K562 (cell line): Measurements from ENCODE around the gene SHISA9. TPM values are rescaled to one million over a fixed set of nuclear protein-coding genes. Genes with fewer than 3 reads are reported as not detected.

Experiments used
- ATAC-seq: fragments of 200-7000 bp; cut with Tn5 transposase; 3 replicates; pipeline ENCODE4 v1.9.1; 2020; ENCODE audit warnings: moderate library complexity
- BruUV-seq: library from RNA; stranded (reverse); fragments of 400-500 nt; replicated peaks from 2 replicates; lab custom pipeline; 2021; lab: Mats Ljungman, UMichigan
- CTCF ChIA-PET: fragments of 300-600 bp; formaldehyde crosslinking; extraction: SDS; loops from one replicate; lab custom pipeline; 2021; ENCODE audit warnings: low intra/inter-chr PET ratio; lab: Yijun Ruan, JAX
- POLR2A ChIA-PET: fragments of 300-600, 350-650 bp; sonication (Branson Sonifier 250); formaldehyde crosslinking; extraction: SDS; loops from one replicate; lab custom pipeline; 2021; ENCODE audit warnings: antibody characterized with exemption, inconsistent platforms; lab: Yijun Ruan, JAX
- DNase-seq, 4 experiments: peaks; one replicate each; pipeline versions ENCODE4 v3.0.0 to v3.0.0-alpha.2; 2011 to 2018; ENCODE audit warnings: low spot score in 3 of 4, mixed read lengths in 3 of 4; ENCODE audit errors: extremely low read depth in 1 of 4
- FAIRE-seq: peaks from 2 replicates; lab custom pipeline; 2011; peaks lifted over from hg19 to GRCh38; lab: Jason Lieb, UNC
- H2AFZ ChIP-seq: 2 replicates; pipeline ENCODE4 v1.6.0; 2011; ENCODE audit warnings: low read depth, low read length, control low read depth, inconsistent platforms
- H3K27ac ChIP-seq: fragments of 200-600 bp; 3 replicates; pipeline ENCODE4 v1.8.0; 2011; ENCODE audit warnings: low read depth, mild to moderate bottlenecking, control low read depth, inconsistent platforms, low read length, moderate library complexity, mixed read lengths; ENCODE audit errors: extremely low read depth
- H3K27me3 ChIP-seq, 2 experiments: fragments of 300-600 bp in 1 of 2; 2 replicates in 1 of 2; 3 replicates in 1 of 2; pipeline versions ENCODE4 v1.6.0 to v1.8.0; 2011; ENCODE audit warnings: inconsistent platforms in 2 of 2, low read length in 2 of 2, mild to moderate bottlenecking in 1 of 2, mixed read lengths in 1 of 2, moderate library complexity in 1 of 2; ENCODE audit not compliant: control insufficient read depth in 2 of 2, insufficient read depth in 2 of 2
- H3K36me3 ChIP-seq: fragments of 300-600 bp; 3 replicates; pipeline ENCODE4 v1.8.0; 2011; ENCODE audit warnings: mild to moderate bottlenecking, low read length, inconsistent platforms; ENCODE audit not compliant: control insufficient read depth, insufficient read depth
- H3K4me1 ChIP-seq, 2 experiments: fragments of 200-600 bp in 1 of 2; replicated peaks in 1 of 2; 2 replicates in 1 of 2; 3 replicates in 1 of 2; pipeline versions ENCODE4 v1.5.1 to v1.8.0; 2011; ENCODE audit warnings: inconsistent platforms in 2 of 2, low read length in 2 of 2, mild to moderate bottlenecking in 1 of 2, mixed read lengths in 1 of 2, moderate library complexity in 1 of 2; ENCODE audit not compliant: control insufficient read depth in 2 of 2, insufficient read depth in 2 of 2
- H3K4me2 ChIP-seq: 2 replicates; pipeline ENCODE4 v1.6.1; 2011; ENCODE audit warnings: low read length, control low read depth, inconsistent platforms, mixed read lengths; ENCODE audit not compliant: insufficient read depth
- H3K4me3 ChIP-seq: fragments of 200-600 bp; sonication (generic), shearing (Covaris generic); 2 replicates; pipeline ENCODE4 v1.5.1; 2016; ENCODE audit warnings: control low read depth, inconsistent platforms
- H3K79me2 ChIP-seq: fragments of 200-600 bp; 3 replicates; pipeline ENCODE4 v1.8.0; 2011; ENCODE audit warnings: low read length, inconsistent platforms; ENCODE audit not compliant: control insufficient read depth, insufficient read depth
- H3K9ac ChIP-seq, 2 experiments: 2 replicates each; pipeline versions ENCODE4 v1.6.0 to v1.6.1; 2011; ENCODE audit warnings: low read depth in 2 of 2, low read length in 2 of 2, control low read depth in 1 of 2, inconsistent platforms in 1 of 2, mild to moderate bottlenecking in 1 of 2, mixed read lengths in 1 of 2; ENCODE audit not compliant: insufficient read depth in 1 of 2
- H3K9me1 ChIP-seq: one replicate; pipeline ENCODE4 v1.6.0; 2011; ENCODE audit warnings: inconsistent platforms, mild to moderate bottlenecking, low read length, moderate library complexity; ENCODE audit not compliant: control insufficient read depth, insufficient read depth
- H3K9me3 ChIP-seq: replicated peaks from 2 replicates; pipeline ENCODE4 v1.5.1; 2011; ENCODE audit warnings: low read depth, low read length, inconsistent platforms; ENCODE audit not compliant: control insufficient read depth, insufficient read depth
- H4K20me1 ChIP-seq: replicated peaks from 2 replicates; pipeline ENCODE4 v1.6.1; 2011; ENCODE audit warnings: low read length, inconsistent platforms, mixed read lengths; ENCODE audit not compliant: control insufficient read depth, insufficient read depth
- CTCF ChIP-seq, 3 experiments: IDR thresholded peaks in 2 of 3; conservative IDR thresholded peaks in 1 of 3; 2 replicates each; pipeline ENCODE4 v1.5.1; 2011 to 2012; ENCODE audit warnings: low read length in 3 of 3, mild to moderate bottlenecking in 3 of 3, control low read depth in 2 of 3, improper control_type of control experiment in 1 of 3, inconsistent platforms in 1 of 3, low read depth in 1 of 3, mixed read lengths in 1 of 3, moderate library complexity in 1 of 3; ENCODE audit not compliant: insufficient read depth in 2 of 3
- GTF2B ChIP-seq: IDR thresholded peaks from 2 replicates; pipeline ENCODE4 v1.6.1; 2011; ENCODE audit not compliant: insufficient read length; ENCODE audit errors: extremely low read depth
- SPI1 ChIP-seq: IDR thresholded peaks from 2 replicates; pipeline ENCODE4 v1.6.1; 2011; ENCODE audit warnings: low read depth, low read length, control low read depth, borderline replicate concordance
- WGBS: fragments of 100-300 bp; shearing (Covaris generic); methylation state at CpG from one replicate; pipeline ENCODE4 v1.1.6; 2016; ENCODE audit warnings: low coverage, mixed read lengths; ENCODE audit not compliant: insufficient coverage; ENCODE audit errors: missing lambda C conversion rate; 5-methylcytosine and 5-hydroxymethylcytosine counted together
- in situ Hi-C: fragments of 300-500 bp; cut with MboI; formaldehyde crosslinking; loops from 4 replicates; pipeline ENCODE4 v1.15.0; 2018; ENCODE audit warnings: inconsistent platforms, mixed read lengths
- intact Hi-C: fragments of 100-400 bp; cut with micrococcal nuclease; formaldehyde crosslinking; loops from 2 replicates; pipeline ENCODE4 v1.14.2; 2022
- polyA plus RNA-seq, 8 experiments: library from polyadenylated mRNA; depleted of rRNA in 4 of 8; stranded (reverse) in 5 of 8; unstranded in 3 of 8; fragments of >200 nt; fragmentation: Nextera tagmentation in 2 of 8; fragmentation: Illumina TruSeq in 1 of 8; extraction: Ambion mirVana in 2 of 8; extraction: Trizol in 1 of 8; gene quantifications; 2 replicates each; pipeline versions ENCODE4 v1.2.1 to v1.2.3, GENCODE V29; 2011 to 2014; ENCODE audit warnings: inconsistent platforms in 1 of 8, missing spikeins in 1 of 8
- total RNA-seq, 7 experiments: library from RNA; depleted of rRNA in 6 of 7; stranded (reverse); fragments of >200 nt in 6 of 7; fragmentation: Illumina TruSeq in 2 of 7; extraction: Trizol in 2 of 7; gene quantifications; 2 replicates each; pipeline versions ENCODE4 v1.2.1 to v1.2.3, GENCODE V29; 2011 to 2021; ENCODE audit warnings: low replicate concordance in 1 of 7

SHISA9 gene
- total and polyA plus RNA-seq, 9 of the 15 experiments (the other 6 are each of a cell fraction or from before 2014, with no cell fraction given), result under 0.01 to 0.16 (median 0.01) TPM; not detected in 6

- TF ChIP-seq GTF2B, result no peak
Measured at GRCh38 chr16:13101828-13102227, 200.4 kb downstream of the SHISA9 start (continued).

GRCh38 chr16:13102401-13102800 lies 201.0 kb downstream of the SHISA9 start:
- Histone ChIP-seq H3K36me3 (no peaks in the 10 kb centered on the region), H4K20me1 (no peaks in the 10 kb centered on the region), H3K4me3 (no peak overlapping the region), H3K79me2 (no peaks in the 10 kb centered on the region), H3K4me1 (no peaks in the 10 kb centered on the region), H3K9me3 (no peaks in the 10 kb centered on the region), H3K9ac (no peak overlapping the region), H3K27me3 (no peaks in the 10 kb centered on the region), H3K4me2 (no peak overlapping the region), H3K27ac (no peak overlapping the region), H2AFZ (no peak overlapping the region), H3K9me1 (no peaks in the 10 kb centered on the region)
- POLR2A ChIA-PET, result no interaction called here
- no peak for DNase-seq
- WGBS, result 0% methylated on average over 5 of the region's 5 CpGs
- no peak for FAIRE-seq
- in situ Hi-C loops, result no loop called here
- intact Hi-C loops, result no loop called here
- CTCF ChIA-PET, result no interaction called here
- no peak for ATAC-seq
- no TSS peak for BruUV-seq
- TF ChIP-seq SPI1 (no peak), CTCF (IDR thresholded peaks at IDR 0.05 in 2 of 3, conservative IDR thresholded peaks at IDR 0.05 in 1 of 3; ENCODE audit: insufficient read depth in 2 of 3, low read depth in 1 of 3, low read length in 3 of 3) (no peak)
